ENCODE measurements around the gene MINK1. TPM values are rescaled to one million over a fixed set of nuclear protein-coding genes. Genes with fewer than 3 reads are reported as not detected.

MINK1 gene
- total and polyA plus RNA-seq, 2 of the 13 experiments (the other 11 are each of a cell fraction or from before 2014, with no cell fraction given), result 17.2 to 63.9 TPM

- TF ChIP-seq POLR2A (IDR thresholded peaks at IDR 0.05; ENCODE audit: insufficient read depth in 1 of 2, low read depth in 2 of 2, low read length in 2 of 2), result peak; percentile 81 to 98
- TF ChIP-seq, protein P1, sequence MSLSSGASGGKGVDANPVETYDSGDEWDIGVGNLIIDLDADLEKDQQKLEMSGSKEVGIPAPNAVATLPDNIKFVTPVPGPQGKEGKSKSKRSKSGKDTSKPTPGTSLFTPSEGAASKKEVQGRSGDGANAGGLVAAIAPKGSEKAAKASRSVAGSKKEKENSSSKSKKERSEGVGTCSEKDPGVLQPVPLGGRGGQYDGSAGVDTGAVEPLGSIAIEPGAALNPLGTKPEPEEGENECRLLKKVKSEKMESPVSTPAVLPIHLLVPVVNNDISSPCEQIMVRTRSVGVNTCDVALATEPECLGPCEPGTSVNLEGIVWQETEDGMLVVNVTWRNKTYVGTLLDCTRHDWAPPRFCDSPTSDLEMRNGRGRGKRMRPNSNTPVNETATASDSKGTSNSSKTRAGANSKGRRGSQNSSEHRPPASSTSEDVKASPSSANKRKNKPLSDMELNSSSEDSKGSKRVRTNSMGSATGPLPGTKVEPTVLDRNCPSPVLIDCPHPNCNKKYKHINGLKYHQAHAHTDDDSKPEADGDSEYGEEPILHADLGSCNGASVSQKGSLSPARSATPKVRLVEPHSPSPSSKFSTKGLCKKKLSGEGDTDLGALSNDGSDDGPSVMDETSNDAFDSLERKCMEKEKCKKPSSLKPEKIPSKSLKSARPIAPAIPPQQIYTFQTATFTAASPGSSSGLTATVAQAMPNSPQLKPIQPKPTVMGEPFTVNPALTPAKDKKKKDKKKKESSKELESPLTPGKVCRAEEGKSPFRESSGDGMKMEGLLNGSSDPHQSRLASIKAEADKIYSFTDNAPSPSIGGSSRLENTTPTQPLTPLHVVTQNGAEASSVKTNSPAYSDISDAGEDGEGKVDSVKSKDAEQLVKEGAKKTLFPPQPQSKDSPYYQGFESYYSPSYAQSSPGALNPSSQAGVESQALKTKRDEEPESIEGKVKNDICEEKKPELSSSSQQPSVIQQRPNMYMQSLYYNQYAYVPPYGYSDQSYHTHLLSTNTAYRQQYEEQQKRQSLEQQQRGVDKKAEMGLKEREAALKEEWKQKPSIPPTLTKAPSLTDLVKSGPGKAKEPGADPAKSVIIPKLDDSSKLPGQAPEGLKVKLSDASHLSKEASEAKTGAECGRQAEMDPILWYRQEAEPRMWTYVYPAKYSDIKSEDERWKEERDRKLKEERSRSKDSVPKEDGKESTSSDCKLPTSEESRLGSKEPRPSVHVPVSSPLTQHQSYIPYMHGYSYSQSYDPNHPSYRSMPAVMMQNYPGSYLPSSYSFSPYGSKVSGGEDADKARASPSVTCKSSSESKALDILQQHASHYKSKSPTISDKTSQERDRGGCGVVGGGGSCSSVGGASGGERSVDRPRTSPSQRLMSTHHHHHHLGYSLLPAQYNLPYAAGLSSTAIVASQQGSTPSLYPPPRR (CRISPR knock-in tag; IDR thresholded peaks at IDR 0.05; ENCODE audit: borderline replicate concordance), result peak; percentile 57; the same call in 1 of the 2 replicates
- TF ChIP-seq ZNF326 (CRISPR knock-in tag; IDR thresholded peaks at IDR 0.05; ENCODE audit: borderline replicate concordance), result no peak
- no peak for TF ChIP-seq CSRNP2 (CRISPR knock-in tag; conservative IDR thresholded peaks at IDR 0.05; ENCODE audit: low read depth)
- TF ChIP-seq, protein P2, sequence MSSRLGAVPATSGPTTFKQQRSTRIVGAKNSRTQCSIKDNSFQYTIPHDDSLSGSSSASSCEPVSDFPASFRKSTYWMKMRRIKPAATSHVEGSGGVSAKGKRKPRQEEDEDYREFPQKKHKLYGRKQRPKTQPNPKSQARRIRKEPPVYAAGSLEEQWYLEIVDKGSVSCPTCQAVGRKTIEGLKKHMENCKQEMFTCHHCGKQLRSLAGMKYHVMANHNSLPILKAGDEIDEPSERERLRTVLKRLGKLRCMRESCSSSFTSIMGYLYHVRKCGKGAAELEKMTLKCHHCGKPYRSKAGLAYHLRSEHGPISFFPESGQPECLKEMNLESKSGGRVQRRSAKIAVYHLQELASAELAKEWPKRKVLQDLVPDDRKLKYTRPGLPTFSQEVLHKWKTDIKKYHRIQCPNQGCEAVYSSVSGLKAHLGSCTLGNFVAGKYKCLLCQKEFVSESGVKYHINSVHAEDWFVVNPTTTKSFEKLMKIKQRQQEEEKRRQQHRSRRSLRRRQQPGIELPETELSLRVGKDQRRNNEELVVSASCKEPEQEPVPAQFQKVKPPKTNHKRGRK (CRISPR knock-in tag; IDR thresholded peaks at IDR 0.05), result no peak
- no peak for TF ChIP-seq ZBTB14 (CRISPR knock-in tag; IDR thresholded peaks at IDR 0.05)
- no peak for TF ChIP-seq FOXM1 (CRISPR knock-in tag; IDR thresholded peaks at IDR 0.05)
- no peak for TF ChIP-seq ZUFSP (CRISPR knock-in tag; IDR thresholded peaks at IDR 0.05; ENCODE audit: borderline replicate concordance)
- TF ChIP-seq RXRA (CRISPR knock-in tag; IDR thresholded peaks at IDR 0.05), result peak; percentile 80
- TF ChIP-seq ZNF543 (CRISPR knock-in tag; IDR thresholded peaks at IDR 0.05), result peak; percentile 53; the same call in 1 of the 2 replicates
- peak; percentile 82 for TF ChIP-seq HNRNPUL1 (IDR thresholded peaks at IDR 0.05; ENCODE audit: low read depth, low read length)
- no peak for TF ChIP-seq ZNF644 (CRISPR knock-in tag; IDR thresholded peaks at IDR 0.05; ENCODE audit: low read depth)
- no peak for TF ChIP-seq HDAC6 (IDR thresholded peaks at IDR 0.05; ENCODE audit: low read depth, low read length)
- no peak for TF ChIP-seq ZNF30 (CRISPR knock-in tag; IDR thresholded peaks at IDR 0.05)
- TF ChIP-seq ZSCAN29 (CRISPR knock-in tag; conservative IDR thresholded peaks at IDR 0.05), result no peak
- TF ChIP-seq ZNF329 (CRISPR knock-in tag; IDR thresholded peaks at IDR 0.05; ENCODE audit: low read depth), result no peak; the same call in 1 of the 2 replicates
- TF ChIP-seq MED8 (CRISPR knock-in tag; IDR thresholded peaks at IDR 0.05; ENCODE audit: insufficient replicate concordance), result no peak
- TF ChIP-seq SMAD3 (CRISPR knock-in tag; IDR thresholded peaks at IDR 0.05), result peak; percentile 86
Measured at GRCh38 chr17:4788807-4789700, 44.1 kb upstream of the MINK1 start, which contains the start of gene GLTPD2 (continued).
